ENCODE measurements around the gene KCNIP3.

KCNIP3 gene

DNA sequence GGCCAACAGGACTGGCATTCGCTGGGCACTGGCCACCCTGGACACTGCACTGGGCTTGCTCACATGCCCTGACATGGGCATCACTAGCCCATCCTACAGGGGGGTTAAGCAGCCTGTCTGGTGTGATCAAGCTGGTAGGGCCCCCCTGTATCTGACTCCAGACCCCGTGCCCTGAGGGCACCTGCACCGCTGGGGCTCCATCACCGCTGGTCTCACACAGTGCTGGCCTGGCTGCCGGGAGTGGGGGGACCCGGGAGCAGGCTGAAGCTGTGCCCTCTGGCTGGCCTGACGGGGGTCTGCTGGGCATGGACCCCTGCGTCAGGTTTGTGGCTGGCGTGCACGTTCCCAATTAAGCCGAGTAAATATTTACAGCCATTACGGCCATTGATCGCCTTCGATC, 32.3 kb downstream of the KCNIP3 start:
- H3K4me3 ChIP-seq (ENCODE audit: low read depth, low read length), result no peak overlapping the region
- DNase-seq (ENCODE audit: low read depth), result no peak
- TF ChIP-seq, protein P1, sequence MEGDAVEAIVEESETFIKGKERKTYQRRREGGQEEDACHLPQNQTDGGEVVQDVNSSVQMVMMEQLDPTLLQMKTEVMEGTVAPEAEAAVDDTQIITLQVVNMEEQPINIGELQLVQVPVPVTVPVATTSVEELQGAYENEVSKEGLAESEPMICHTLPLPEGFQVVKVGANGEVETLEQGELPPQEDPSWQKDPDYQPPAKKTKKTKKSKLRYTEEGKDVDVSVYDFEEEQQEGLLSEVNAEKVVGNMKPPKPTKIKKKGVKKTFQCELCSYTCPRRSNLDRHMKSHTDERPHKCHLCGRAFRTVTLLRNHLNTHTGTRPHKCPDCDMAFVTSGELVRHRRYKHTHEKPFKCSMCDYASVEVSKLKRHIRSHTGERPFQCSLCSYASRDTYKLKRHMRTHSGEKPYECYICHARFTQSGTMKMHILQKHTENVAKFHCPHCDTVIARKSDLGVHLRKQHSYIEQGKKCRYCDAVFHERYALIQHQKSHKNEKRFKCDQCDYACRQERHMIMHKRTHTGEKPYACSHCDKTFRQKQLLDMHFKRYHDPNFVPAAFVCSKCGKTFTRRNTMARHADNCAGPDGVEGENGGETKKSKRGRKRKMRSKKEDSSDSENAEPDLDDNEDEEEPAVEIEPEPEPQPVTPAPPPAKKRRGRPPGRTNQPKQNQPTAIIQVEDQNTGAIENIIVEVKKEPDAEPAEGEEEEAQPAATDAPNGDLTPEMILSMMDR (IDR thresholded peaks at IDR 0.05; ENCODE audit: low read depth, low read length, missing control alignments), result no peak

DNA sequence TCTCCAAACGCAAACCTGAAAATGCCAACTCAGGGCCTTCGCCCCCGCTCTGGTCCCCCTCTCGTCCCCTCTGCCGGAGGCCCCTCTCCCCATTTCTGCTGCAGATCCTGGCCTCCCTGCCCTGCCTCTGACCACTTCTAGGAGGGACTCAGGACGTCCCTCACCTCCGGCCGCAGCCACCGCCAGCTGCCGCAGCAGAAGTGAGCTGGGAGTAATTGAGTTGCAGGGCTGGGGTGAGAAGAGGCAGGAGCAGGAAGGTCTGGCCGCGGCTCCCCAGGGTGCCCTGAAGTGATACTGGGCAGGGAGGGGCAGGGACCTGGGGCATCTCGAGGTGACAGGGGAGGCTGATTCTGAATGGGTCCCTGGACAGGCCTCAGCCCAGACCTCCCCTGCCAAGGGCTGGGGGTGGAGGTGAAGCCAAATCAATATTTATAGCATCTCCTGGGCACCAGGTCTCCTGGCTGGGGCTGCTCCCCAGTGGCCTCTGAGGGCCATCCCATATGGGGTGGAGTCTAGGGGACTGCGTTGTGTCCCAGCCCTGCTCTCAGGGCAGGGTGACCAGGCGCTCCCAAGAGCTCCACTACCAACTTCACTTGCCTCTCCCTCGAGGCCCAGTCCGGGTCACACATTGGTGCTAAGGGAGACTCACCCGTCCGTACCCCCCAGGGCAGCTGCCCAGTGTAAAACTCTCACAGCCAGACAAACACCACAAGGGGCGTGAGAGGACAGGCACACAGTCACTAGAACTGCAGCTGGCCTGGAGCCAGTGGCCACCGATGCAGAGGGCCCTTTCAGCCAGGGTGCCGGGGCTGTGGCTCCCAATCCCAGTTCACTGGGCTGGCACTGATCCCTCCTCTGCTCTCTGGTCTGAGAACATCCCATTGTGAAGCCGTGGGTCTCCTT, 33.0 kb downstream of the KCNIP3 start:
- no peak overlapping the region for H3K4me3 ChIP-seq (ENCODE audit: low read depth, low read length)
- TF ChIP-seq, protein P1 (IDR thresholded peaks at IDR 0.05; ENCODE audit: low read depth, low read length, missing control alignments), result no peak
- DNase-seq (ENCODE audit: low read depth), result no peak

DNA sequence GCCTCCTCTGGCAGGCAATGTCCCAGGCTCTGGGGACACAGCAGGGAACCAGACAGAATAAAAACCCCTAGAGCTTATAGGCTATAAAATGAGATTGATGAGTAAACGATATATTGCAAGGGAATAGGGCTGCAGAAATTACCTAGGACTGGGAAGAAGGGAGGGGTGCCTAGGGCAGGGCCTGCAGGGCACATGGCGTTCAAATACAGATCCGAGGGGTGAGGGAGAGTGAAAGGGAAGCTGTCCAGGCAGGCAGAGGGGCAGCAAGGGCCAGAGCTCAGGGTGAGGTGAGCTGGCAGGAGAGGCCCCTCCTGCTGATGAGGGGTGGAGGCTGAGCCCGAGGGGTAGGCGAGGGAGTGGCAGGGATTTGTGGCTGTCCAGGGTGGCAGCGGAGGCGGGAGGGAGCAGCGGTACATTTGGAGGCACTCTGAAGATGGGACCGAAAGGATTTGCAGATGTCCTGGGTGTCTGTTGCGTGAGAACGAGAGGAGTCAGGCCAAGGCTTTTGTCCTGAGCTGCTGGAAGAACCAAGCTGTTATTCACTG, 33.7 kb downstream of the KCNIP3 start:
- TF ChIP-seq, protein P1 (IDR thresholded peaks at IDR 0.05; ENCODE audit: low read depth, low read length, missing control alignments), result no peak
- DNase-seq (ENCODE audit: low read depth), result no peak
- no peak overlapping the region for H3K4me3 ChIP-seq (ENCODE audit: low read depth, low read length)

GRCh38 chr2:95331606-95332005, 34.5 kb downstream of the KCNIP3 start:
- no peak for DNase-seq (ENCODE audit: low read depth)
- no peak overlapping the region for H3K4me3 ChIP-seq (ENCODE audit: low read depth, low read length)
- TF ChIP-seq, protein P1 (IDR thresholded peaks at IDR 0.05; ENCODE audit: low read depth, low read length, missing control alignments), result no peak

DNA sequence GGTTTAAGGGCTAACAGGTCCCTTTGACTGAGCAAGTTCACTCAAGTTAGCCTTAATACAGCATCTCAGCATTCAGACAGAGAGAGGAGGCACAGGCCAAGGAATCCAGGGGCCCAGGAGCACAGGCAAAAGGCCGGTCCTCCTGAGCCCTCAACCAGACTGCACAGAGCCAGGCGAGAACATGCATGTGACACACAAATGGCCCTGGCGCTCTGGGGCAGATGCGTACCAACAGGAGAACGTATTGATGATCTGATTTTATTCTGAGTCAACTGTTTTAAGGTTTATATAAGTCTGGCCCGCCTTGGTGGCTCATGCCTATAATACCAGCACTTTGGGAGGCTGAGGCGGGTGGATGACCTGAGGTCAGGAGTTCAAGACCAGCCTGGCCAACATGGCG, 34.9 kb downstream of the KCNIP3 start:
- TF ChIP-seq, protein P1 (IDR thresholded peaks at IDR 0.05; ENCODE audit: low read depth, low read length, missing control alignments), result no peak
- DNase-seq (ENCODE audit: low read depth), result no peak
- no peak overlapping the region for H3K4me3 ChIP-seq (ENCODE audit: low read depth, low read length)

DNA sequence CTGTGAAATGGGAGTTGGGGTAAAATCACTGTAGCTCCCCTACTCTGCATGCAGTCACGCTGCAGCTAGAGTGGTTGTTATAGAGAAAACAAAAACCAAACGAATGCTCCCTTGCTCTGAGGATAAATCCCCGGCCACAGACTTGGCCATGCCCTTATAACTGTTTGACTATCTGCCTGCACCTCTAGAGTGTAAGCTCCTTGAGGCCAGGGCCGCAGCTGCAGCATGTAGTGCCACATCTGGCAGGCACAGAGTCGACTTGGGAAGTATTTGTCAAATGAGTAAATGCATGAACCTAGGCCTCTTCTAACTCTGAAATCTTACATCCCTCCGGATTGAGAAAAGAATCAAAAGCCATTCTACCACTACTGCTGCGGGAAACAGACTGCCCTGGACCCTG, 35.9 kb downstream of the KCNIP3 start:
- TF ChIP-seq, protein P1 (IDR thresholded peaks at IDR 0.05; ENCODE audit: low read depth, low read length, missing control alignments), result no peak
- H3K4me3 ChIP-seq (ENCODE audit: low read depth, low read length), result no peak overlapping the region
- DNase-seq (ENCODE audit: low read depth), result no peak
